HG02763 (cell line): ENCODE data around the gene POLR1G.

Experiments used
- ATAC-seq: cut with Tn5 transposase; IDR thresholded peaks from one replicate; pipeline ENCODE4 v1.9.1; 2021; ENCODE audit warnings: mild to moderate bottlenecking, moderate library complexity; ENCODE audit not compliant: unreplicated experiment

POLR1G gene, protein sequence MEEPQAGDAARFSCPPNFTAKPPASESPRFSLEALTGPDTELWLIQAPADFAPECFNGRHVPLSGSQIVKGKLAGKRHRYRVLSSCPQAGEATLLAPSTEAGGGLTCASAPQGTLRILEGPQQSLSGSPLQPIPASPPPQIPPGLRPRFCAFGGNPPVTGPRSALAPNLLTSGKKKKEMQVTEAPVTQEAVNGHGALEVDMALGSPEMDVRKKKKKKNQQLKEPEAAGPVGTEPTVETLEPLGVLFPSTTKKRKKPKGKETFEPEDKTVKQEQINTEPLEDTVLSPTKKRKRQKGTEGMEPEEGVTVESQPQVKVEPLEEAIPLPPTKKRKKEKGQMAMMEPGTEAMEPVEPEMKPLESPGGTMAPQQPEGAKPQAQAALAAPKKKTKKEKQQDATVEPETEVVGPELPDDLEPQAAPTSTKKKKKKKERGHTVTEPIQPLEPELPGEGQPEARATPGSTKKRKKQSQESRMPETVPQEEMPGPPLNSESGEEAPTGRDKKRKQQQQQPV

DNA sequence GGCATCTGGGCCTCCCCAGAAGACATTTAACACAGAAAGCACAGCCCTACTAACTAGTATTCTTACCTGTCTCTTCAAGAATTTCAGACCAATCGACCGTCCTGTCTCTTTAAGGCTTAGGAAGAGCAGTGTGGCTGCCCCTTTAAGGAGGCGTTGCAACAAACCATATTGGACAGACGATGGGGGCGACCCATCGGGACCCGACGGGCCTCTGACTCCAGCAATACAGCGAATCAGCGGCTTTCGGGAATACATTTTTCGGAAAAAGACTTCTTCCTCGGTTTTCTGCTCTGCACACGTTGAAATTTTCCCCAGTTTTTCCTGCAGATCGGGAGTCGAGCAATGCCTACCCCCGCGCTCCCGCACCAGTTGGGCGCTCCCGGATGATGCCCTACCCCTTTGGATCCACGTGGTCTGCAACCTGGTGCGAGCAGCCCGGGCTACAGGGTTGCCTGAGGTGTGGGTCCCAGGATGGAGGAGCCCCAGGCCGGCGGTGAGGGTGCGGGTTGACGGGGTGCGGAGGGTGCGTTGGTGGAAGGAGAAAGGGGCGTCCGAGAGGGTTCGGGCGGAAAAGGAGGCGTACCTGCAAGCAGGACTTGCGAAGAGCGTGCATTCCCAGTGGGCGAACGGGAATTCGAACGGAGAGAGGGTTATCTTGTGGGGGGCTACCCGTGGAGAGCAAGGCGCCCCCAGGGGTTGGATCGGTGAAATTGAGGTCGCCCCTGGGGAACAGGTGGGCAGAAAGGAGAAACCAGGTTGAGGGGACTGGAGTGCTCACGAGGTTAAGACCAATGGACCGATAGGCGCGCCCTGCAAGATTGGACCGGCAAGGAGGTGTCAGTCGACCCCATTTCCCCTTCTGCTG lies at the start of gene POLR1G:
TSS of gene POLR1G (plus strand) at position 419 of the 865 bp plus-strand sequence. CDS start at position 472, 53 bp downstream.
- ATAC-seq = peak; percentile 70

- ATAC-seq = no peak
These were observed 49.5 kb upstream of the POLR1G start for GRCh38 chr19:45356760-45357444.

GRCh38 chr19:45357445-45357783 lies 49.0 kb upstream of the POLR1G start:
- ATAC-seq = no peak

- ATAC-seq = no peak
These were observed 48.1 kb upstream of the POLR1G start for GRCh38 chr19:45358213-45358792.

- no peak for ATAC-seq
These were observed 44.8 kb upstream of the POLR1G start for GRCh38 chr19:45361608-45362007.

- no peak for ATAC-seq
These were observed 44.2 kb upstream of the POLR1G start for GRCh38 chr19:45362291-45362690.

- no peak for ATAC-seq
These were observed 42.5 kb upstream of the POLR1G start for GRCh38 chr19:45363861-45364459.

- no peak for ATAC-seq
These were observed 41.7 kb upstream of the POLR1G start for GRCh38 chr19:45364696-45365095.

DNA sequence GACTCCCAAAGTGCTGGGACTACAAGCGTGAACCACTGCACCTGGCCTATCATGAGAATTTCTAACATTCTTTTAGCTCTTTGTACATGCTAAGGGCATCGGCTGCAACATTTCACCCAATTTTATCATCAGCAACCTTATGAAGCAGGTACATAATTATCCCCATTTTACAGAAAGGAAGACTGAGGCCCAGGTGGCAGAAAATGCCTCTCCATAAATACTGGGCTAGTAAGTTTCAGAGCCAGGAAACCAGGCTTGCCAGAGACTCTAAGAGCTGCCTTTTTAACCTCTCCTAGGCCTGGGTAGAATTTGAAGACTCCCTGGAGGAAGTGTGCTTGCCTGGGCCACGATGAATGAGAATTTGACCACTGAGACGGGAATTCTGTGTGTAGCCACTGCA lies 38.3 kb upstream of the POLR1G start:
- no peak for ATAC-seq

- ATAC-seq = no peak
These were observed 37.6 kb upstream of the POLR1G start for GRCh38 chr19:45368737-45369340.

- peak; percentile 93 for ATAC-seq
These were observed 35.8 kb upstream of the POLR1G start, which contains the start of gene ERCC2 for GRCh38 chr19:45370410-45371204. Gene ERCC2, minus strand, starts transcription at chr19:45370573. Its CDS starts 33 bp downstream, at chr19:45370540.

GRCh38 chr19:45376045-45376724 lies 30.3 kb upstream of the POLR1G start:
- no peak for ATAC-seq

DNA sequence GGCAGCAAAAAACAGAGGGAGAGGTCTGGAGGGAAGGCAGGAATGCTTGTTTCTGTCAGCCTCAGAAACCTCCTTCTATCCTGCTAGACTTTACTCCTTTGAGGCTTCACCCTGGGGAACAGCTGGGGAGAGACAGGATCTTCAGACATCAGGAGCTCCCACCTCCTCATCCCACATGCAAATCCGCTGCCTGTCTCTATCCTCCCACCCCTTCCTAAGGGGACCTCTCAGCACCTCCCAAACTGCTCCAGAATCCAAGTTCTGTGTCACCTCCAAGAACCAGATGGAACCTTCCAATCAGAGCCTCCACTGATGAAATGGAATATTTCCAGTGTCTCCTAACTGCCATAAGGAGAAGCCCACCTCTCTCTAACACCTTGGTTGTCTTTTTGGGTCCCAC lies 26.3 kb upstream of the POLR1G start:
- ATAC-seq = no peak

- no peak for ATAC-seq
These were observed 24.0 kb upstream of the POLR1G start for GRCh38 chr19:45382426-45382825.

DNA sequence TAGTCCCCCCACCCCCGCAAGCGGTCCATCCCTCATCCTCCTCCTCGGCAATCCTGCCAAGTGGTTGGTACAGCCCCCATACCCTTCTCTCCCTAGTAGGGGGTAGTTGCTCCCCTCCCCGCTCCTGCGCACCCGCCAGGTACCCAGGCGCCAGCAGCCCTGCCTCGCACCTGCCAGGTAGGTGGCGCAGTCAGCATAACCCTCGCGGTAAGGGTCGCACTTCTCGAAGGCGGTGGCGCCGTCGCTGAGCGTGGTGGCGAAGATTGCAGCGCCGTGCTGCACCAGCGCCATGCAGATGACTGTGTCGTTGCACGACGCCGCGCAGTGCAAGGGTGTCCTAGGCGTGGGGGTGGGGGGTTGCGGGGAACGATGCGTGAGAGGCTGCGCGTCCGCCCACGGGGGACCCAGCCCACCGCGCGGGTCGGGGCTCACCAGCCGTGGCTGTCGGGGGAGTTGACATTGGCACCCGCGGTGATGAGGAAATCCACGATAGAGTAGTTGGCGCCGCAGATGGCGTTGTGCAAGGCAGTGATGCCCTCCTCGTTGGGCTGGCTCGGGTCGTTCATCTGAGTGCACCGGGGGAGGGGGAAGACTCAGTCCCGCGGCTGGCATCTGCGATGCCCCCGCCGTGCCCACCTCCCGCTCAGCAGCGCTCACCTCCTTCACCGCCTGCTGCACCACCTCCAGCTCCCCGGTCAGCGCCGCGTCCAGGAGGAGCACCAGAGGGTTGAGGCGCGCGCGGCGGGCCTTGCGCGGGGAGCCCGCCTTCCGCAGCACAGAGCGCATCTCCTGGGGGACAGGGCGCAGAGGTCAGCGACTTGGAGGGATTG lies 20.8 kb upstream of the POLR1G start:
- no peak for ATAC-seq

GRCh38 chr19:45391346-45391745 lies 15.1 kb upstream of the POLR1G start:
- no peak for ATAC-seq

DNA sequence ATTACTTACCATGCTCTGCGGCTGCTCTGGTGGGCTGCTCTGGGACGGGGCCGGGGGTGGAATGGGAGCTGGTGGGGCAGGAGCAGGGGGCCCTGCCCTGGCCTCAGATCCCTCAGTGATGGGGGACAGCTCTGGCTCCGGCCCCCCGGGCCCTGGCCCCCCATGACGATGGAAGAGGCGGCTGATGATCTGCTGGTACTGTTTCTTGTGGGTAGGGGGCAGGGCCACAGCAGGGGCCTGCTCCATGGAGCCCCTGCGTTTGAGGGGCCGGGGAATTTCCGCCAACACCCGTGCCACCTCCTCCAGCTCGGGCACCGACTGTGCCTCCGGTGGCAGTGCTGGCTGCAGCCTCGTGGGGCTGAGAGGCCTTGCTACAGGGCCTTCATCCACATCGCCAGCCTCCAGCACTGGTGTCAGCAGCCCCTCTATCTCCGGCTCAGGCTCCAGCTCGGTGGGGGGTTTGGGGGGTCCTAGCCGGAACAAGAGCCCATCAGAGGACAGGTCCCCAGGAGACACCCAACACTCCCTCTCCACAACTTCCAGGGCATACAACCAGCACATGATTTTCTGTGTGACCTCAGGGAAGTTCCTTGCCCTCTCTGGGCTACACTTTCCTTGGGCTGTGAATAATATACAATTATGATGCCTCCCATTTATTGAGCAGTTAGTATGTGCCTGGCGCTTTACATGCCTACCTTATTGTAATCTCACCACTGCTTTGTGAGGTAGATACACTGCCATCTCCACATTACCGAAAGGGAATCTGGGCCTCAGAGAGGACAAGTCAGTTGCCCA lies 14.4 kb upstream of the POLR1G start:
- no peak for ATAC-seq
